GM21825 (cell line): Measurements from ENCODE around the gene NUDT9.
"Not testable (repeated sequence)": the region's sequence is repeated elsewhere in the genome, so short reads cannot be mapped to it uniquely, and the experiment has no call there.

Experiments
- ATAC-seq: cut with Tn5 transposase; IDR thresholded peaks from one replicate; pipeline ENCODE4 v1.9.1; 2021; ENCODE audit warnings: mild to moderate bottlenecking, moderate library complexity; ENCODE audit not compliant: unreplicated experiment

NUDT9 gene

DNA sequence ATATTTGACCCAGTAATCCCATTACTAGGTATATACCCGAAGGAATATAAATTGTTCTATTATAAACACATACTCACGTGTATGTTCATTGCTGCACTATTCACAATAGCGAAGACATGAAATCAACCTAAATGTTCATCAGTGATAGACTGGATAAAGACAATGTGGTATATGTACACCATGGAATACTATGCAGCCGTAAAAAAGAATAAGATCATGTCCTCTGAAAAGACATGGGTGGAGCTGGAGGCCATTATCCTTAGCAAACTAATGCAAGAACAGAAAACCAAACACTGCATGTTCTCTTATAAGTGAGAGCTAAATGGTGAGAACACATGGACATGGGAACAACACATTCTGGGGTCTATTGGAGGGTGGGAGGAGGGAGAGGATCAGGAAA is 36.5 kb downstream of the NUDT9 start:
- no peak for ATAC-seq

DNA sequence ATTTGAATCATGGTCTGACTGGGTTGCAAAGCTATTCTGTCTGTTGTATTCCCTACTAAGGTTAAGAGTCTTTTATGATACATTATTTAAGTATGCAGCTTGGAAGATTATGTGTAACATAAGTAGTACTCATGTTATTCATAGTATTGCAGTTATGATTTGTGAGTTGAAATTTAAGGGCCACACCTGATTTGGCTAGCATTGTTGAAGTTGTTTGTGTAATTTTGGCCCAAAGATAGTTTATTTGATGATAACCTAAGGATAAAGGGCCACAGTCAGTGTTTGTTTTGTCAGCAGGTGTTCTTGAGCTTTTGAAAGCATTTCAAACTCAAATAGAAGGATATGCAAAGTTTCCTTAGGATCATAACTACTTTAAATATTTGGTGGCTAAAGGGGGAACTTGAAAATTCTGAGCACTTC is 38.9 kb downstream of the NUDT9 start:
- ATAC-seq = no peak

DNA sequence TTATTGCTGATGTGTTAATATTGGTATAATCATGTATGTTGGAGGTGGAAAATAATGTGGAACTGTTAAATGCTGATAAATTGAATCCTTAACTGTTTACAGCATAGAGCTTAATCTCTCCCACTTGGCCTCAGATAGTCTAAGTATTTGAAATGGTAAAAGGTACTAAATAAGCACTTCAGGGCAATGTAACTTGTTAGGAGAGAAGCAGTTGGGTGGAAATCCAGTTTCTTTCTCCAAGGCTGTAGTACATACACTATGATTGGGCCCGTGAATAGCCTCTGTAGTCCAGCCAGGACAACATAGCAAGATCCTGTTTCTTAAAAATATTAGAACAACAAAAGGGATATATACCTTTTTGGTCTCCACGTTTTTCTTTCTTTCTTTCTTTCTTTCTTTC is 39.7 kb downstream of the NUDT9 start:
- no peak for ATAC-seq

DNA sequence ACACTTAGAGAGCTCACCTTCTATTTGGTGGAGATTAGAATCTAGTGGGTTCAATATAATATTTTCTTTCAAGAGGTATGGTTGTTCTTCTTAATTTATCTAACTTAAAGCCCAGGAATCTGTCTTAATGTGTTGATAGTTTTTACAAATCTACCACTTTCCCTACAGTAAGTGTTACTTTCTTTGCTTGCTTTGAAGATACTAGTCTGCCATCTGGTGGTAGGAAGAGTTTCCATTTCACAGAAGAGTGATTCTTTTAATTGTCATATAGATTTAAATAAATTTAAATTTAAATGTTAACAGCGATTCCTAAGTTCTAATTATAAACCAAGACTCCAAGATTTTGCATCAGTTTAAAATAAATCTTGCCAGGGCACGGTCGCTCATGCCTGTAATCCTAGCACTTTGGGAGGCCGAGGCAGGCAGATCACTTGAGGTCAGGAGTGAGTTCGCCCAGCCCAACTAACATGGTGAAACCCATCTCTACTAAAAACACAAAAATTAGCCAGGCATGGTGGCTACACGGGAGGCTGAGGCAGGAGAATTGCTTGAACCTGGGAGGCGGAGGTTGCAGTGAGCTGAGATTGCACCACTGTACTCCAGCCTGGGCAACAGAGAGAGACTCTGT is 43.5 kb downstream of the NUDT9 start:
- ATAC-seq = no peak

DNA sequence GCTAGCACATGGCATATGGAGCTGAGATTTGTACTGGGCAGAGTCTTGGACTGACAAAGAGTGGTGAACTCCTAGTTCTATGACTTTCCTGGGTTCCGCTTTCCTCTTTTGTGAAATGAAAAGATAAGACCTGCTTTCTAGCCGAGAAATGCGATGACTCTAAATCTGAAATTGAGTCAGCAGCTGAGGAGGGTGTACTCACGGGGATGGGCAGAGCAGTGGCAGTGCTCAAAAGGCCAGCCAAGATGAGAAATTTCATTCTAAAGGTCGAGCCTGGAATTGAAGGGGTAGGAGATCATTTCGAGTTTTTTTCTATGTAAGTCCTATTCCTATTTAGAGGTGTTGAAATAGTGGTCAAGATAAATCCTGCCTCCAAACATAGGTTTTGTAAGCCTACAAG is 47.0 kb downstream of the NUDT9 start:
- ATAC-seq = no peak

DNA sequence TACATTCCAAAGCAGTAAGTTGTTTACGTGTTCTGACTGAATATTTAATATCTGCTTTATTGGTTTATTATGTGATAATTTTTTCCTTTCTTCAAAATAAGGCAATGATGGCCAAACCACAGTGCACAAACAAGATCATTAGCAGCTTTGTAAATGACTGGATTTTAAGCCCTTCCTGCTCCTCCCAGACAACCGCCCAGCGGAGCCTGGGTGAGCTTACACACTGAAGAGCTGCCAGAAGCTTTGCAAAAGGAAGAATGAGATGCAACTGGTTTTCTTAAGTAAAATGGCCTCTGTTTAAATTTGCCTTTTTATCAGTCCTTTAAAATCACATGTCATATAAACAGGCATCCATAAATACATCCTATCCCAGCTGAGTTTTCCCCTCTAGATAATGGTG is 54.6 kb downstream of the NUDT9 start:
- ATAC-seq = no peak

DNA sequence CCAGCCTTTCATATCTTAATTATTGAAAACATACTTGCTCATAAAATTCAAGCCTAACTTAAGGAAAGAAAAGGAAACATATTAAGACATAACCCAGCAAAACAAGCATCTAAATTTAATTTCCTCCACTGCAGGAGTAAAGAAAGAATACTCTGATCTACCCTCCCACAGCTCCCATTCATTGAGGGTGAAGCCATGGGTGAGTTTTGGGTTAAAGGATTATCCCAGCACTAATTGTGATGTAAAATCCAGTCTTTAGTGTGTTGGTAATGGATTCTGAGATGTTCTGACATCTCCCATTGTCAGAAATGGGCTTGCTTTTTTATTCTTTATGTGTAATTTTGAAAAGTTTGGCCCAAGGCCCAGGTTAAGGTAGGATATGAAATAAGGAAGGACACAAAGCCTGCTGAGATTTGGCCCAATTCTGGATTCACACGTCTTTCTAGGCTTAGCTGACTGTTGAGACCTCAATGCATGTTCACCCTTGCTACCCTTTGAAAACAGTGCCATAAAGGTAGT is 56.4 kb downstream of the NUDT9 start:
- no peak for ATAC-seq

DNA sequence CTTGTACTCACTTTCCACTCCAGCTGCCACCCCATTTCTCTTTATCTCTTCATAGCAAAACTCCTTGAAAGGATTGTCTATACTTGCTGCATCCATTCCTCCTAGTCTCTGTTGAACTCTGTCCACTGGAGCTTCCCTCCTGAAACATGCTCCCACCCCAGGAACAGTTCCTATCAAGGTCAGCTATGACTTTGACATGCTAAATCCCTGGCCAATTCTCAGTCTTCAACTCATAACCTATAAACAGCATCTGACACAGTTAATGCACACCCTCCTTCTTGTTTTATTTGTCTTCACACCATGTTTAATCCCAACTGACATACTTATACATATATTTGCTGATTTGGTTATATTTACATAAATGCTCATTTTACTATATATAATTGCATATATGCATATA is 59.0 kb downstream of the NUDT9 start:
- ATAC-seq = no peak

DNA sequence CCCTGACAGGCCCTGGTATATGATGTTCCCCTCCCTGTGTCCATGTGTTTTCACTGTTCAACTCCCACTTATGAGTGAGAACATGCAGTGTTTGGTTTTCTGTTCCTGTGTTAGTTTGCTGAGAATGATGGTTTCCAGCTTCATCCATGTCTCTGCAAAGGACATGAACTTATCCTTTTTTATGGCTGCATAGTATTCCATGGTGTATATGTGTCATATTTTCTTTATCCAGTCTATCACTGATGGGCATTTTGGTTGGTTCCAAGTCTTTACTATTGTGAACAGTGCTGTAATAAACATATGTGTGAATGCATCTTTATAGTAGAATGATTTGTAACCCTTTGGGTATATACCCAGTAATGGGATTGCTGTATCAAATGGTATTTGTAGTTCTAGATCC is 60.9 kb downstream of the NUDT9 start:
- not testable (repeated sequence) for ATAC-seq

DNA sequence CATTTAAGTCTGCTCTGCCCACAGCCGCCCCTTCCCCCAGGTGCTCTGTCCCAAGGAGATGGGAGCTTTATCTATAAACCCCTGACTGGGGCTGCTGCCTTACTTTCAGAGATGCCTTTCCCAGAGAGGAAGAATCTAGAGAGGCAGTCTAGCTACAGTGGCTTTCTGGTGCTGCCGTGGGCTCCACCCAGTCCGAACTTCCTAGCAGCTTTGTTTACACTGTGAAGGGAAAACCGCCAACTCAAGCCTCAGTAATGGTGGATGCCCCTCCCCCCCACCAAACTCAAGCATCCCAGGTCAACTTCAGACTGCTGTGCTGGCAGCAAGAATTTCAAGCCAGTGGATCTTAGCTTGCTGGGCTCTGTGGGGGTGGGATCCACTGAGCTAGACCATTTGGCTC is 66.3 kb downstream of the NUDT9 start:
- ATAC-seq = not testable (repeated sequence)

DNA sequence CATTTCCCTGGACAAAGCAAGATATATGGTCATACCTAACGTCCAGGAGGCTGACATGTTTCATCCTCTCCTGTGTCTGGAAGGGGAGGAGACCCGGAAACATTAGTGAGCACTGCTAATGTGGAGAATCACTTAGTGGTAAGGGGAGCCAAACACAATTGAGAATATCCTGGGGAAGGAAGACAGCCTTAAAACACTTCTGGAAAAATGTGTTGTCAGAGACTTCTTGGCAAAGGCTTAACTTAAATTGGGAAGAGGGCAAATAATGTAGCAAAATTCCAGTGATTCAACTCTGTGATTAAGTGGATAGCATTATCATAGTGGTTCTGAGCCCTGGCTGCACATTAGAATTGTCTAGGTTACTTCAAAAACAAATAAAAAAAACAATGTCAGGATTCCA is 67.3 kb downstream of the NUDT9 start:
- no peak for ATAC-seq

DNA sequence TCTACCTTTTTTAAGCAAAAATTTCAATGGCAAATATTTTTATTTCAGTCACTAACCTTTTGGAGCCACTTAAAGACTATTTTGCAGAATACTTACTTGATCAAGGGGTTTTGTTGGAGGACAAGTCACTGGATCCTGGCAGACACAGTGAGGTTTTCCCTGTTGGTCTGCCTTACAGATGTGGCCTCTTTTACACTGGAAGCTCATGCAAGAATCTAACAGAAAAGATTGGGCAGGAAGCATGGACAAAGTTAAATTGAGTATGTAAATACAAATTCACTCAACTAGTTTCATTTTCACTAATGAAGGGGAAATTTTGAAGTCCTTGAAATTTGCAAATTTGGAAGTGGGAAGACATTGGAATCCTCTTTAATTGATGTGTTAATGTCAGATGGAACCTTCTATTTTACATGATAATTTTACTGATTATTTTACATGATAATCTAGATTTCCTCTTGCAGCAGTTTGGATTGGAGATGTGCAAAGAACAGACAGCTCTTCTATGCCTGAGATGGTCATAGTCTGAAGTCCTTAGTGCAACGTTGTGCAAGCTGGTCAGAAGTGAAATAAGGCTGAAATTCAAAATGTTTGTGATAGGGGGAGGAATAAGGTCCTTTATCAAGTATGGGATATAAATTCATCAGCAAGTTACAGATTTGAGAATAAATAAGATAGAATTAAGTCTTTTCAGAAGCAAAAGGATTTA is 68.4 kb downstream of the NUDT9 start:
- no peak for ATAC-seq

DNA sequence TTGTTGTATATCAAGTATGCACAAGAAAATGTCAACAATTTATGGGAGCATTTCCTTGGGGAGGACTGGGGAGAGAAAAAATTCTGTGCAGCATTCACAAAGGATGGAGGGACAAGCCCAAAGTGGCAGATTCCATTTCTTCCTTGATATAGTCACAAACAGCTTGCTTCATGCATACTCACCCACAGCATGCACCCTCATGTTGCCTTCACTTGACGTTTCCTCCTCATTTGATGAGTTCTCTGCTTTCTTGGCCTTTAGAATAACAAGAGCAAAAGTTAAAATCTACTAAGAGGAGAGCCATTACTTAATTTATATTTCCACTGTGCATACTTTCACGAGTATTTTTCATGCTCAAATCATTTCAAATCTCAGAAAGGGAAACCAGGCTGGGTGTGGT is 69.1 kb downstream of the NUDT9 start:
- no peak for ATAC-seq

DNA sequence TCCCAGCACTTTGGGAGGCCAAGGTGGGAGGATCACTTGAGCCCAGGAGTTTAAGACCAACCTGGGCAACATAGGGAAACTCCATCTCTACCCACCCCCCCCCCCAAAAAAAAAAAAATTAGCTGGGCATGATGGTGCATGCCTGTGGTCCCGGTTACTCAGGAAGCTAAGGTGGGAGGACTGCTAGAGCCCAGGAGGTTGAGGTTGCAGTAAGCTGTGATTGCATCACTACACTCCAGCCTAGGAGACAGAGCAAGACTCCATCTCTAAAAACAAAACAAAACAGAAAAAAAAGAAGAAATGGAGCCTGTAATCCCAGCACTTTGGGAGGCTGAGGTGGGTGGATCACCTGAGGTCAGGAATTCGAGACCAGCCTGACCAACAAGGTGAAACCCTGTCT is 69.5 kb downstream of the NUDT9 start:
- not testable (repeated sequence) for ATAC-seq

DNA sequence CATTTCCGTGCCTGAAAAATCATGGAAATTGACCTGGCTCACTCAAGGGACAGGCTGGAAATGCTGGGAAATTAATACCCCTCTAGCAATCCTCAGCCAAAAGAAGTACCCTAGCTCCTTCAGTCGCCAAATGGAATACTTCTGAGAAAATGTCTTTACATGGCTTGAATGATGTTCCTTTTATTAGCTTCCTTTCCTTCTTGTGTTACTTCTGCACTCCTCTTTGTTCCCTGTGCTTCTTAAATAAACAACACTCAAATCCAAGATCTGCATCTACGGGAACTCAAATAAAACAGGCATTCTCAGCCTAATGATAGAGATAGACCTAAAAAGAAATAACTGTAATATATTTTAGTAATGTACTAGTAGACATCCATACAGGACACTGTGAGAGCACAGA is 70.7 kb downstream of the NUDT9 start:
- ATAC-seq = no peak

DNA sequence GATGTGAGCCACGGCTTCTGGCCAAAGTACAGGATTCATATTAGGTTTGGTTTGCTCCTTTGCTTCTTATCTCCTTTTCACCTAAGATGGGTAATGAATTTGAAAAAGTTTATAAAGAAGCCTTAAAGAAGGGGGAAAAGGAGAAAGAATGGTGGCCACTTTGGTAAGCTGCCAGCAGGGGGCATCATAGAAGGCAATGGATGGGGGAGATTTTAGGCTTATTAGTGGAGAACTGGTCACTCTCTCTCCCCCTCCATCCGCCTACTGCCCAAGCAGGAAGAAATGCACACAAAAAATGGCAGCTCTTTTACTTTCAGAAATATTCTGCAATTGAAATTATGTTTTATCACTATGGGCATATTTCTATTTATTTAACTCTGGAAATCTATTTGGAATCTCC is 74.8 kb downstream of the NUDT9 start:
- ATAC-seq = no peak

DNA sequence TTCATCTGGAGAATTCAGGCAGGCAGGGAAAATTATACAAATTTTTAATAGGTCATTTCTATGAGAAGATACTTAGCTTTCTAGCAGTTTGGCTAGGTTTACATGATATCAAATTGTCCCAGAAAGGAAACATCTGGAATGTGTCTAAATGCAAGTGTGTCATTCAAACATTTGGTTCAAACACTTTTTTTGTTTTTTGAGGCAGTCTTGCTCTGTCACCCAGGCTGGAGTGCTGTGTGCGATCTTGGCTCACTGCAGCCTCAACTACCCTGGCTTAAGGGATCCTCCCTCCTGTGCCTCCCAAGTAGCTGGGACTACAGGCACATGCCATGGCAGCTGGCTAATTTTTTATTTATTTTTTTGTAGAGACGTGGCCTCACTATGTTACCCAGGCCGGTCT is 75.2 kb downstream of the NUDT9 start:
- ATAC-seq = no peak

DNA sequence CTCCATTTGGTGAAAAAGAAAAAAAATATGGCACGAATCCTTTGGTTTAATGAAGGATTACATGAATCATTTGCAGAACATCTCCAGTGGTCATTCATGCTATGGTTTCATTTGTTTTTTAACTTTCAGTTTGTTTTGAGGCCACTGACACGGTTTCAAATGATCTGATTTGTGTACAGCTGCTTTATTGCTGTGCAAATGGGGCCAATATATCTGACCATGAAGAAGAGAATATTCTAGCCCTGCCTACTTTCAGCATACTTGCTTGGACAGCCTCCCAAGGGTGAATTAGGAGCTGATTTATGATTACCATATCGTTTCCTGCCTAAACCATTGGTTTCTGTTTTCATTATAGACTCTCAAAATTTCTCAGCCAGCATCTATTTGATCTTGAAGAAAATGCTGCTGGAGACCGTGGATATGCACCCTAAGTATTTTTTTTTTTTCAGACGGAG is 76.1 kb downstream of the NUDT9 start:
- ATAC-seq = peak; percentile 49

DNA sequence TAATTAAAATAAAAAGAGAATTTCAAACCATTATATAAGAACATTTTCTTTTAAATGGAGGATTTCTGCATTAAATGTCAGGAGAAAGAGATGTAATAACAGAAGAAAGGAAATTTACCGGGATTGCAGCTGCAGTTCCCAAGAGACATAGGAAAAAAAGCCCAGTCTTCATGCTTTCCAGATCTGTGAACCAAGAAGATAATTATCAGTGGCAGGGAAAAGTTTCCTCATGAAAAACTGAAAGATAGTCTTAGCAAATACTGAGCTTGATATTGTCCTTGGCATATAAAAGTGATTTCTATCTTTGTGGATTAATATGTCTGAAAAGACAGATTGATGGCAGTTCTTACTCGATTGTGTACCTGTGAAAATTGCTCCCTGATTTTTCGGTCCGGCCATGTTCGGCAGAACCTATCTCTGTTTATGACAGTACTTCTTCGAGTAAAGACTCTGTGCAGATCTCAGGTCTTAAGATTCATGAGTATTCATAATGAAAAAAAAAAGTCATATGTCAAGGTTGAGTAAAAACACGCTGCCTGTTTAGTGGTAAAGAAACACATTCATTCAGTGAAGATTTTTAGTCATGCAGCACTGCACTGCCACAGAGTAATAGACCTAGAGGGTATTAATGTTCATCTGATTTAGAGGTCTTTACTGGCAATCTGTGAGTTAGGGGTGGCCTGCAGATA is 77.2 kb downstream of the NUDT9 start:
- ATAC-seq = peak; percentile 80

DNA sequence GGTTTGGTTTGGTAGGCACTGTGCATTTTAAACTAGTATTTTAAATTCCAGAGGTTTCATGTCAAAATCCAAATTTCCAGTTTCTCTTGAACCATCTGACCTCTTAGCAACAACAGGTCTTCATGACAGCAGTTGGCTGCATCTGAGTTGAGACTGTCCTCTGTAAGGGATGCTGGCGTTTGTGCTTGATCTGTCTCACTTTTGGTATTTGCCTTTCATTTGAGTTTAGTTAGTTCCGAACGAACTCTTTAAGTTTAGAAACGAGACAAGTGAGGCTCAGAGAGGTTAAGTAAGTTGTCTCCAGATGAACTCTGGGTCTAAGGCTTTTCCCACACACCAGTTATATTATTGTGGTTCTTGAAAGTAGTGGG is 77.7 kb downstream of the NUDT9 start:
- peak; percentile 38 for ATAC-seq

DNA sequence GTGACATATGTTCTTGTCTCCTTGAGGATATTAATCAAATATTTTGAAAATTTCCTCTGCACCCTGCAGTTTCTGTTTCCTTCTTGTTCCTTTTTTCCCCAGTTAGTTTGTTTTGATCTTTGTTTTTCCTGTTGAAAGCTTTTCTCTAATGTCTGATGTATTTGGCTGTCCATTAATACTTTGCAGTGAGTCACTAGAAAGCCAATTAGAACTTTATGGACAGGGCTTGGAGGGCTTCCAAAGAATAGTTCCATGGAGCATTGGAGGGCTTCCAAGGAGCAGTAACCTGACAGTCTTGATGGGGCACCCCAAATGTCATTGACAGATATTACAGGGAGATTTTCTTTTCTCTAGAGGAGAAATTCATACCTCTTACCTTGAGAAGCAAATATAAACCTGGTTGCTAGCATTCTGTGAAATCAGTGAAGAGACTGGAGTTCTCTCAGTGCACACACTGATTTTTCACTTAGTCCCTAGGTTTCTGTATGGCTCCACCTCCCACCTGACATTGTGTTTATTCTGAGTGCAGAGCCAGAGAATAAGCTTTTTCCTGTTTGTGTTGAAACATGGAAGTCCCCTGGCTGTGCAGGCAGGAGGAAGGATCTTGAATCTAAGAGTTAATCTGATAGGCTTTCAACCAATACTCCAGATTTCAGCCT is 80.3 kb downstream of the NUDT9 start:
- no peak for ATAC-seq

DNA sequence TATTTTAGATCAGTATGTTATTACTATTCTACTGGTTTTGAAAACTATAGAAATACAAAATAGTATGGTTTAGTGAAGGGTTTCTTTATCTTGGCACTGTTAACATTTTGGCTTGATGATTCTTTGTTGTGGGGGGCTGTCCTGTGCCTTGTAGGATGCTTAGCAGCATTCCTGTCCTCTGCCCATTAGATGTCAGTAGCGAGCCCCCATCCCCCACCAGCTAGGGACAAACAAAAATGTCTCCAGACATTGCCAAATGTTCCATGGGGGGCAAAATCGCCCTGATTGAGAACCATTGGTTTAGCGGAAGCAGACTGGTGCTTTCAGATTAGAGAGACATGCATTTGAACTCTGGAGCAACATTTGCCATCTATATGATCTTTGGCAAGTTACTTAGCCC is 83.5 kb downstream of the NUDT9 start:
- ATAC-seq = no peak
